ENCODE measurements around the gene ANAPC1.
"Not testable (repeated sequence)": the region's sequence is repeated elsewhere in the genome, so short reads cannot be mapped to it uniquely, and the experiment has no call there.

ANAPC1 gene

GRCh38 chr2:111782195-111782594 is 101.8 kb downstream of the ANAPC1 start:
- not testable (repeated sequence) for DNase-seq (ENCODE audit: low read depth)

- not testable (repeated sequence) for DNase-seq (ENCODE audit: low read depth)
These were observed 102.4 kb downstream of the ANAPC1 start for GRCh38 chr2:111781443-111782094.

GRCh38 chr2:111777155-111777554 is 106.8 kb downstream of the ANAPC1 start:
- not testable (repeated sequence) for DNase-seq (ENCODE audit: low read depth)

- DNase-seq (ENCODE audit: low read depth): not testable (repeated sequence)
These were observed 107.7 kb downstream of the ANAPC1 start for GRCh38 chr2:111776296-111776695.

GRCh38 chr2:111772180-111772579 is 111.8 kb downstream of the ANAPC1 start:
- DNase-seq (ENCODE audit: low read depth): not testable (repeated sequence)

- DNase-seq (ENCODE audit: low read depth): not testable (repeated sequence)
These were observed 112.9 kb downstream of the ANAPC1 start for GRCh38 chr2:111770916-111771658.

- DNase-seq (ENCODE audit: low read depth): not testable (repeated sequence)
These were observed 115.5 kb downstream of the ANAPC1 start for GRCh38 chr2:111768266-111769190.

- DNase-seq (ENCODE audit: low read depth): not testable (repeated sequence)
These were observed 116.9 kb downstream of the ANAPC1 start for GRCh38 chr2:111767087-111767486.

- not testable (repeated sequence) for DNase-seq (ENCODE audit: low read depth)
These were observed 117.7 kb downstream of the ANAPC1 start for GRCh38 chr2:111766295-111766694.

- DNase-seq (ENCODE audit: low read depth): not testable (repeated sequence)
These were observed 119.8 kb downstream of the ANAPC1 start for GRCh38 chr2:111764151-111764550.

GRCh38 chr2:111760697-111761284 is 123.2 kb downstream of the ANAPC1 start:
- not testable (repeated sequence) for DNase-seq (ENCODE audit: low read depth)

- not testable (repeated sequence) for DNase-seq (ENCODE audit: low read depth)
These were observed 131.5 kb downstream of the ANAPC1 start for GRCh38 chr2:111752533-111752932.

- not testable (repeated sequence) for DNase-seq (ENCODE audit: low read depth)
These were observed 133.4 kb downstream of the ANAPC1 start for GRCh38 chr2:111750641-111751040.

GRCh38 chr2:111748429-111748828 is 135.6 kb downstream of the ANAPC1 start:
- not testable (repeated sequence) for DNase-seq (ENCODE audit: low read depth)

GRCh38 chr2:111747410-111748115 is 136.4 kb downstream of the ANAPC1 start:
- DNase-seq (ENCODE audit: low read depth): not testable (repeated sequence)

- DNase-seq (ENCODE audit: low read depth): not testable (repeated sequence)
These were observed 139.2 kb downstream of the ANAPC1 start for GRCh38 chr2:111744751-111745150.

- DNase-seq (ENCODE audit: low read depth): not testable (repeated sequence)
These were observed 142.5 kb downstream of the ANAPC1 start for GRCh38 chr2:111741517-111741916.

- DNase-seq (ENCODE audit: low read depth): not testable (repeated sequence)
These were observed 147.9 kb downstream of the ANAPC1 start for GRCh38 chr2:111735838-111736721.

- DNase-seq (ENCODE audit: low read depth): not testable (repeated sequence)
These were observed 148.6 kb downstream of the ANAPC1 start for GRCh38 chr2:111735420-111735819.
